ENCODE results near the gene COQ8A. TPM values are rescaled to one million over a fixed set of nuclear protein-coding genes. Genes with fewer than 3 reads are reported as not detected.

Gene COQ8A
- total and polyA plus RNA-seq, 2 experiments from 2014 or later = 25.2 to 37.4 TPM

- Histone ChIP-seq H3F3A (replicated peaks; ENCODE audit: low read depth) (no peaks in the 10 kb centered on the region; the same call in 1 of the 2 replicates), H3K4me1 (ENCODE audit: insufficient read depth) (no peaks in the 10 kb centered on the region), H3K9me2 (ENCODE audit: insufficient read depth) (no peaks in the 10 kb centered on the region), H3K36me3 (ENCODE audit: insufficient read depth) (no peaks in the 10 kb centered on the region), H4K20me1 (replicated peaks; ENCODE audit: insufficient read depth) (no peaks in the 10 kb centered on the region; the same call in 1 of the 2 replicates), H3K27ac (ENCODE audit: low read depth) (no peak overlapping the region), H3K79me2 (replicated peaks; ENCODE audit: insufficient read depth) (no peaks in the 10 kb centered on the region), H3K27me3 (ENCODE audit: insufficient read depth) (no peaks in the 10 kb centered on the region), H3K4me3 (no peak overlapping the region), H2AFZ (no peak overlapping the region), H3K4me2 (no peak overlapping the region)
- no peak for DNase-seq (ENCODE audit: low spot score)
- TF ChIP-seq STAT1 (IDR thresholded peaks at IDR 0.05; ENCODE audit: unreplicated experiment) = no peak
- TF ChIP-seq, protein P1, sequence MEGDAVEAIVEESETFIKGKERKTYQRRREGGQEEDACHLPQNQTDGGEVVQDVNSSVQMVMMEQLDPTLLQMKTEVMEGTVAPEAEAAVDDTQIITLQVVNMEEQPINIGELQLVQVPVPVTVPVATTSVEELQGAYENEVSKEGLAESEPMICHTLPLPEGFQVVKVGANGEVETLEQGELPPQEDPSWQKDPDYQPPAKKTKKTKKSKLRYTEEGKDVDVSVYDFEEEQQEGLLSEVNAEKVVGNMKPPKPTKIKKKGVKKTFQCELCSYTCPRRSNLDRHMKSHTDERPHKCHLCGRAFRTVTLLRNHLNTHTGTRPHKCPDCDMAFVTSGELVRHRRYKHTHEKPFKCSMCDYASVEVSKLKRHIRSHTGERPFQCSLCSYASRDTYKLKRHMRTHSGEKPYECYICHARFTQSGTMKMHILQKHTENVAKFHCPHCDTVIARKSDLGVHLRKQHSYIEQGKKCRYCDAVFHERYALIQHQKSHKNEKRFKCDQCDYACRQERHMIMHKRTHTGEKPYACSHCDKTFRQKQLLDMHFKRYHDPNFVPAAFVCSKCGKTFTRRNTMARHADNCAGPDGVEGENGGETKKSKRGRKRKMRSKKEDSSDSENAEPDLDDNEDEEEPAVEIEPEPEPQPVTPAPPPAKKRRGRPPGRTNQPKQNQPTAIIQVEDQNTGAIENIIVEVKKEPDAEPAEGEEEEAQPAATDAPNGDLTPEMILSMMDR (conservative IDR thresholded peaks at IDR 0.05; ENCODE audit: low read depth in 2 of 2) = no peak
- no peak for TF ChIP-seq ETS1 (IDR thresholded peaks at IDR 0.05)
- TF ChIP-seq POLR2AphosphoS5 (IDR thresholded peaks at IDR 0.05; ENCODE audit: low read depth) = no peak
- no peak for TF ChIP-seq JUNB (IDR thresholded peaks at IDR 0.05; ENCODE audit: unreplicated experiment)
- no peak for TF ChIP-seq ZNF114 (CRISPR knock-in tag; IDR thresholded peaks at IDR 0.05)
- TF ChIP-seq EZH2 (IDR thresholded peaks at IDR 0.05; ENCODE audit: low read depth, unreplicated experiment) = no peak
- Mint-ChIP-seq H3K4me1 (peaks cover 15% of the 10 kb centered on the region), H3K36me3 (ENCODE audit: low read depth) (peaks cover 21% of the 10 kb centered on the region), H3K9me3 (no peaks in the 10 kb centered on the region), H3K27me3 (ENCODE audit: insufficient read depth, low read depth, poor library complexity) (peaks cover 17% of the 10 kb centered on the region), H3K27ac (no peak overlapping the region), H3K4me3 (no peak overlapping the region)
- no peak for ATAC-seq
Observed at GRCh38 chr1:226984521-226985238, 44.6 kb downstream of the COQ8A start.

GRCh38 chr1:226985239-226985838 lies 45.2 kb downstream of the COQ8A start:
- Histone ChIP-seq H3K36me3 (ENCODE audit: insufficient read depth) (no peaks in the 10 kb centered on the region), H3K4me3 (no peak overlapping the region), H3F3A (replicated peaks; ENCODE audit: low read depth) (no peaks in the 10 kb centered on the region; the same call in 1 of the 2 replicates), H3K79me2 (replicated peaks; ENCODE audit: insufficient read depth) (no peaks in the 10 kb centered on the region), H4K20me1 (replicated peaks; ENCODE audit: insufficient read depth) (no peaks in the 10 kb centered on the region; the same call in 1 of the 2 replicates), H3K27me3 (ENCODE audit: insufficient read depth) (no peaks in the 10 kb centered on the region), H2AFZ (no peak overlapping the region), H3K9me2 (ENCODE audit: insufficient read depth) (no peaks in the 10 kb centered on the region), H3K4me2 (no peak overlapping the region), H3K4me1 (ENCODE audit: insufficient read depth) (no peaks in the 10 kb centered on the region), H3K27ac (ENCODE audit: low read depth) (no peak overlapping the region)
- no peak overlapping the region for H3K27ac Mint-ChIP-seq
- ATAC-seq (no peak), DNase-seq (ENCODE audit: low spot score) (no peak)
- peaks cover 19% of the 10 kb centered on the region for H3K27me3 Mint-ChIP-seq (ENCODE audit: insufficient read depth, low read depth, poor library complexity)
- no peak overlapping the region for H3K4me3 Mint-ChIP-seq
- no peaks in the 10 kb centered on the region for H3K9me3 Mint-ChIP-seq
- peaks cover 21% of the 10 kb centered on the region for H3K36me3 Mint-ChIP-seq (ENCODE audit: low read depth)
- H3K4me1 Mint-ChIP-seq = peaks cover 15% of the 10 kb centered on the region
- TF ChIP-seq ZNF331 (CRISPR knock-in tag; IDR thresholded peaks at IDR 0.05; ENCODE audit: low read depth) (no peak), POLR2AphosphoS5 (IDR thresholded peaks at IDR 0.05; ENCODE audit: low read depth) (no peak), EZH2 (IDR thresholded peaks at IDR 0.05; ENCODE audit: low read depth, unreplicated experiment) (no peak)
- TF ChIP-seq, protein P1 (conservative IDR thresholded peaks at IDR 0.05; ENCODE audit: low read depth in 2 of 2) = no peak
- TF ChIP-seq, protein P2, sequence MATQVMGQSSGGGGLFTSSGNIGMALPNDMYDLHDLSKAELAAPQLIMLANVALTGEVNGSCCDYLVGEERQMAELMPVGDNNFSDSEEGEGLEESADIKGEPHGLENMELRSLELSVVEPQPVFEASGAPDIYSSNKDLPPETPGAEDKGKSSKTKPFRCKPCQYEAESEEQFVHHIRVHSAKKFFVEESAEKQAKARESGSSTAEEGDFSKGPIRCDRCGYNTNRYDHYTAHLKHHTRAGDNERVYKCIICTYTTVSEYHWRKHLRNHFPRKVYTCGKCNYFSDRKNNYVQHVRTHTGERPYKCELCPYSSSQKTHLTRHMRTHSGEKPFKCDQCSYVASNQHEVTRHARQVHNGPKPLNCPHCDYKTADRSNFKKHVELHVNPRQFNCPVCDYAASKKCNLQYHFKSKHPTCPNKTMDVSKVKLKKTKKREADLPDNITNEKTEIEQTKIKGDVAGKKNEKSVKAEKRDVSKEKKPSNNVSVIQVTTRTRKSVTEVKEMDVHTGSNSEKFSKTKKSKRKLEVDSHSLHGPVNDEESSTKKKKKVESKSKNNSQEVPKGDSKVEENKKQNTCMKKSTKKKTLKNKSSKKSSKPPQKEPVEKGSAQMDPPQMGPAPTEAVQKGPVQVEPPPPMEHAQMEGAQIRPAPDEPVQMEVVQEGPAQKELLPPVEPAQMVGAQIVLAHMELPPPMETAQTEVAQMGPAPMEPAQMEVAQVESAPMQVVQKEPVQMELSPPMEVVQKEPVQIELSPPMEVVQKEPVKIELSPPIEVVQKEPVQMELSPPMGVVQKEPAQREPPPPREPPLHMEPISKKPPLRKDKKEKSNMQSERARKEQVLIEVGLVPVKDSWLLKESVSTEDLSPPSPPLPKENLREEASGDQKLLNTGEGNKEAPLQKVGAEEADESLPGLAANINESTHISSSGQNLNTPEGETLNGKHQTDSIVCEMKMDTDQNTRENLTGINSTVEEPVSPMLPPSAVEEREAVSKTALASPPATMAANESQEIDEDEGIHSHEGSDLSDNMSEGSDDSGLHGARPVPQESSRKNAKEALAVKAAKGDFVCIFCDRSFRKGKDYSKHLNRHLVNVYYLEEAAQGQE (IDR thresholded peaks at IDR 0.05; ENCODE audit: unreplicated experiment) = no peak
